Measurements from ENCODE around the gene SIPA1L3.

SIPA1L3 gene

GRCh38 chr19:38030686-38031422, 123.8 kb downstream of the SIPA1L3 start:
- no peak overlapping the region for H3K4me3 ChIP-seq (replicated peaks; ENCODE audit: low read depth, low read length)
- no peak for TF ChIP-seq CTCF (IDR thresholded peaks at IDR 0.05; ENCODE audit: low read depth, low read length, missing control alignments)
- no peak for DNase-seq (ENCODE audit: extremely low read depth, low read depth)

- no peak overlapping the region for H3K4me3 ChIP-seq (replicated peaks; ENCODE audit: low read depth, low read length)
- TF ChIP-seq CTCF (IDR thresholded peaks at IDR 0.05; ENCODE audit: low read depth, low read length, missing control alignments) = no peak
- DNase-seq (ENCODE audit: extremely low read depth, low read depth) = no peak
Measured at GRCh38 chr19:38031423-38031770, 124.4 kb downstream of the SIPA1L3 start.

- H3K4me3 ChIP-seq (replicated peaks; ENCODE audit: low read depth, low read length) = no peak overlapping the region
- DNase-seq (ENCODE audit: extremely low read depth, low read depth) = no peak
- TF ChIP-seq CTCF (IDR thresholded peaks at IDR 0.05; ENCODE audit: low read depth, low read length, missing control alignments) = no peak
Measured at GRCh38 chr19:38032151-38032550, 125.1 kb downstream of the SIPA1L3 start.

- no peak for TF ChIP-seq CTCF (IDR thresholded peaks at IDR 0.05; ENCODE audit: low read depth, low read length, missing control alignments)
- no peak overlapping the region for H3K4me3 ChIP-seq (replicated peaks; ENCODE audit: low read depth, low read length)
- DNase-seq (ENCODE audit: extremely low read depth, low read depth) = no peak
Measured at GRCh38 chr19:38032951-38033350, 125.9 kb downstream of the SIPA1L3 start.

- TF ChIP-seq CTCF (IDR thresholded peaks at IDR 0.05; ENCODE audit: low read depth, low read length, missing control alignments) = no peak
- no peak overlapping the region for H3K4me3 ChIP-seq (replicated peaks; ENCODE audit: low read depth, low read length)
- DNase-seq (ENCODE audit: extremely low read depth, low read depth) = no peak
Measured at GRCh38 chr19:38033658-38034491, 126.9 kb downstream of the SIPA1L3 start.

GRCh38 chr19:38034492-38034860, 127.5 kb downstream of the SIPA1L3 start:
- H3K4me3 ChIP-seq (replicated peaks; ENCODE audit: low read depth, low read length) = no peak overlapping the region
- no peak for DNase-seq (ENCODE audit: extremely low read depth, low read depth)
- TF ChIP-seq CTCF (IDR thresholded peaks at IDR 0.05; ENCODE audit: low read depth, low read length, missing control alignments) = no peak

Measured in HFF-Myc (cell line).